Measurements from ENCODE around the gene TMEM45A. TPM values are rescaled to one million over a fixed set of nuclear protein-coding genes. Genes with fewer than 3 reads are reported as not detected.

TMEM45A gene
- total and polyA plus RNA-seq, 2 experiments from 2014 or later = 87.7 to 133 TPM

GRCh38 chr3:100457811-100458210, 34.6 kb upstream of the TMEM45A start:
- Histone ChIP-seq H3F3A (ENCODE audit: insufficient read depth) (no peaks in the 10 kb centered on the region), H3K27me3 (replicated peaks; ENCODE audit: insufficient read depth) (no peaks in the 10 kb centered on the region), H2AFZ (no peak overlapping the region), H3K4me3 (no peak overlapping the region), H3K9ac (no peak overlapping the region), H3K79me2 (ENCODE audit: insufficient read depth) (no peaks in the 10 kb centered on the region), H3K27ac (no peak overlapping the region), H3K4me1 (ENCODE audit: insufficient read depth) (no peaks in the 10 kb centered on the region), H3K9me2 (ENCODE audit: insufficient read depth) (no peaks in the 10 kb centered on the region), H3K9me3 (ENCODE audit: low read depth) (no peaks in the 10 kb centered on the region), H3K36me3 (ENCODE audit: low read depth) (no peaks in the 10 kb centered on the region), H3K4me2 (ENCODE audit: unreplicated experiment) (no peak overlapping the region), H4K20me1 (ENCODE audit: insufficient read depth) (no peaks in the 10 kb centered on the region)
- WGBS, 2 experiments (ENCODE audit: low coverage in 1 of 2, low lambda C conversion rate in 2 of 2, missing lambda C conversion rate in 2 of 2) = 93 to 100% methylated on average over 1 of the region's 1 CpG
- no peak for DNase-seq
- TF ChIP-seq EZH2 (IDR thresholded peaks at IDR 0.05; ENCODE audit: insufficient read depth, poor library complexity, severe bottlenecking) (no peak), EZH2phosphoT487 (IDR thresholded peaks at IDR 0.05; ENCODE audit: insufficient read depth, low read depth) (no peak)
- in situ Hi-C loops (cut with MboI) = no loop called here

- no peak overlapping the region for H2AFZ ChIP-seq
- H3F3A ChIP-seq (ENCODE audit: insufficient read depth) = no peaks in the 10 kb centered on the region
- TF ChIP-seq EZH2 (IDR thresholded peaks at IDR 0.05; ENCODE audit: insufficient read depth, poor library complexity, severe bottlenecking) = no peak
- no peak for TF ChIP-seq EZH2phosphoT487 (IDR thresholded peaks at IDR 0.05; ENCODE audit: insufficient read depth, low read depth)
- in situ Hi-C loops (cut with MboI) = no loop called here
- no peak overlapping the region for H3K4me2 ChIP-seq (ENCODE audit: unreplicated experiment)
- H3K79me2 ChIP-seq (ENCODE audit: insufficient read depth) = no peaks in the 10 kb centered on the region
- DNase-seq = no peak
- H3K9ac ChIP-seq = no peak overlapping the region
- no peaks in the 10 kb centered on the region for H3K36me3 ChIP-seq (ENCODE audit: low read depth)
- no peak overlapping the region for H3K27ac ChIP-seq
- no peaks in the 10 kb centered on the region for H3K27me3 ChIP-seq (replicated peaks; ENCODE audit: insufficient read depth)
- H3K9me3 ChIP-seq (ENCODE audit: low read depth) = no peaks in the 10 kb centered on the region
- H3K4me3 ChIP-seq = no peak overlapping the region
- no peaks in the 10 kb centered on the region for H3K9me2 ChIP-seq (ENCODE audit: insufficient read depth)
- WGBS, 2 experiments (ENCODE audit: low coverage in 1 of 2, low lambda C conversion rate in 2 of 2, missing lambda C conversion rate in 2 of 2) = 69 to 82% methylated on average over 1 of the region's 1 CpG
- no peaks in the 10 kb centered on the region for H4K20me1 ChIP-seq (ENCODE audit: insufficient read depth)
- H3K4me1 ChIP-seq (ENCODE audit: insufficient read depth) = no peaks in the 10 kb centered on the region
Measured at GRCh38 chr3:100458814-100459213, 33.6 kb upstream of the TMEM45A start.

- Histone ChIP-seq H4K20me1 (ENCODE audit: insufficient read depth) (no peaks in the 10 kb centered on the region), H3K27ac (no peak overlapping the region), H3K9ac (no peak overlapping the region), H3K79me2 (ENCODE audit: insufficient read depth) (no peaks in the 10 kb centered on the region), H3K4me2 (ENCODE audit: unreplicated experiment) (no peak overlapping the region), H3K9me3 (ENCODE audit: low read depth) (no peaks in the 10 kb centered on the region), H3K4me3 (no peak overlapping the region), H3K27me3 (replicated peaks; ENCODE audit: insufficient read depth) (no peaks in the 10 kb centered on the region), H3F3A (ENCODE audit: insufficient read depth) (no peaks in the 10 kb centered on the region), H3K4me1 (ENCODE audit: insufficient read depth) (no peaks in the 10 kb centered on the region), H2AFZ (no peak overlapping the region), H3K9me2 (ENCODE audit: insufficient read depth) (no peaks in the 10 kb centered on the region), H3K36me3 (ENCODE audit: low read depth) (no peaks in the 10 kb centered on the region)
- in situ Hi-C loops (cut with MboI) = loop anchor here (5.0 kb wide), 1 partner anchor 129 kb away; no protein-coding TSS in a partner anchor
- DNase-seq = peak; percentile 84
- WGBS, 2 experiments (ENCODE audit: low coverage in 1 of 2, low lambda C conversion rate in 2 of 2, missing lambda C conversion rate in 2 of 2) = 0 to 2% methylated on average over 3 of the region's 3 CpGs
- TF ChIP-seq EZH2 (IDR thresholded peaks at IDR 0.05; ENCODE audit: insufficient read depth, poor library complexity, severe bottlenecking) (no peak), EZH2phosphoT487 (IDR thresholded peaks at IDR 0.05; ENCODE audit: insufficient read depth, low read depth) (no peak)
Measured at GRCh38 chr3:100463002-100463401, 29.4 kb upstream of the TMEM45A start.

GRCh38 chr3:100463646-100464155, 28.7 kb upstream of the TMEM45A start:
- Histone ChIP-seq H3K4me2 (ENCODE audit: unreplicated experiment) (no peak overlapping the region), H3K9me3 (ENCODE audit: low read depth) (no peaks in the 10 kb centered on the region), H2AFZ (no peak overlapping the region), H3K4me1 (ENCODE audit: insufficient read depth) (no peaks in the 10 kb centered on the region), H3K4me3 (no peak overlapping the region), H3K27me3 (replicated peaks; ENCODE audit: insufficient read depth) (no peaks in the 10 kb centered on the region), H4K20me1 (ENCODE audit: insufficient read depth) (no peaks in the 10 kb centered on the region), H3F3A (ENCODE audit: insufficient read depth) (no peaks in the 10 kb centered on the region), H3K9ac (no peak overlapping the region), H3K9me2 (ENCODE audit: insufficient read depth) (no peaks in the 10 kb centered on the region), H3K36me3 (ENCODE audit: low read depth) (no peaks in the 10 kb centered on the region), H3K79me2 (ENCODE audit: insufficient read depth) (no peaks in the 10 kb centered on the region), H3K27ac (no peak overlapping the region)
- in situ Hi-C loops (cut with MboI) = loop anchor here (5.0 kb wide), 1 partner anchor 129 kb away; no protein-coding TSS in a partner anchor
- DNase-seq = no peak
- WGBS, 2 experiments (ENCODE audit: low coverage in 1 of 2, low lambda C conversion rate in 2 of 2, missing lambda C conversion rate in 2 of 2) = 74 to 80% methylated on average over 3 of the region's 3 CpGs
- TF ChIP-seq EZH2phosphoT487 (IDR thresholded peaks at IDR 0.05; ENCODE audit: insufficient read depth, low read depth) (no peak), EZH2 (IDR thresholded peaks at IDR 0.05; ENCODE audit: insufficient read depth, poor library complexity, severe bottlenecking) (no peak)
